ENCODE data around the gene CNTROB.

Gene CNTROB

GRCh38 chr17:7903154-7904103 is 28.6 kb upstream of the CNTROB start:
- H3K36me3 ChIP-seq (ENCODE audit: insufficient read depth), result no peaks in the 10 kb centered on the region

DNA sequence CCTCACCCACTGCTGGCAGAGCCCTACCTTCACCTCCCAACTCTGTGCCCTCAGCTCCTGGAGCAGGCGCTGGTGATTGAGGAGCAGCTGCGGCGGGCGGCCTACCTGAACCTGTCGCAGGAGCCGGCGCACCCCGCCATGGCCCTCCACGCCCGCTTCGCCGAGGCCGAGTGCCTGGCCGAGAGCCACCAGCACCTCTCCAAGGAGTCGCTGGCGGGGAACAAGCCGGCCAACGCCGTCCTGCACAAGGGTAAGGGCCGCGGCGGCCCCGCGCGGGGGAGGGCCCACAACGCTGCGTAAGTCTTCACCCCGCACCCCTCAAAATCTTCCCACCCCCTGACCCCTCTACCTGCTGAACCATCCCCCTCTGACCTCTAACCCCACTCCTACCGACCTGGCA is 22.9 kb upstream of the CNTROB start:
- H3K27me3 ChIP-seq (ENCODE audit: insufficient read depth, low read depth), result no peaks in the 10 kb centered on the region
- no peak overlapping the region for H3K9ac ChIP-seq
- no peak overlapping the region for H3K4me2 ChIP-seq
- no peaks in the 10 kb centered on the region for H3K4me1 ChIP-seq (ENCODE audit: low read depth, poor library complexity, severe bottlenecking)
- no peak overlapping the region for H3K27ac ChIP-seq
- no peaks in the 10 kb centered on the region for H4K20me1 ChIP-seq (ENCODE audit: insufficient read depth)
- H3K4me3 ChIP-seq (IDR thresholded peaks at IDR 0.05; ENCODE audit: insufficient read depth, low read depth, low read length), result no peak overlapping the region
- H3K36me3 ChIP-seq (ENCODE audit: insufficient read depth), result no peaks in the 10 kb centered on the region
- no peak overlapping the region for H2AFZ ChIP-seq (ENCODE audit: low read depth)
- no peaks in the 10 kb centered on the region for H3K79me2 ChIP-seq (ENCODE audit: insufficient read depth, low read depth)
- TF ChIP-seq CTCF (conservative IDR thresholded peaks at IDR 0.05; ENCODE audit: low read depth, low read length), result no peak

More at GRCh38 chr17:7903154-7904103, 28.6 kb upstream of the CNTROB start:
- H3K27ac ChIP-seq, result no peak overlapping the region
- no peak overlapping the region for H2AFZ ChIP-seq (ENCODE audit: low read depth)
- TF ChIP-seq CTCF (conservative IDR thresholded peaks at IDR 0.05; ENCODE audit: low read depth, low read length), result no peak
- H3K9ac ChIP-seq, result no peak overlapping the region
- H3K4me2 ChIP-seq, result no peak overlapping the region
- H3K4me1 ChIP-seq (ENCODE audit: low read depth, poor library complexity, severe bottlenecking), result no peaks in the 10 kb centered on the region
- no peak overlapping the region for H3K4me3 ChIP-seq (IDR thresholded peaks at IDR 0.05; ENCODE audit: insufficient read depth, low read depth, low read length)
- H4K20me1 ChIP-seq (ENCODE audit: insufficient read depth), result no peaks in the 10 kb centered on the region
- H3K27me3 ChIP-seq (ENCODE audit: insufficient read depth, low read depth), result no peaks in the 10 kb centered on the region
- no peaks in the 10 kb centered on the region for H3K79me2 ChIP-seq (ENCODE audit: insufficient read depth, low read depth)

GRCh38 chr17:7910281-7910680 is 21.7 kb upstream of the CNTROB start:
- TF ChIP-seq CTCF (conservative IDR thresholded peaks at IDR 0.05; ENCODE audit: low read depth, low read length), result no peak
- no peak overlapping the region for H2AFZ ChIP-seq (ENCODE audit: low read depth)
- no peaks in the 10 kb centered on the region for H3K79me2 ChIP-seq (ENCODE audit: insufficient read depth, low read depth)
- H3K9ac ChIP-seq, result no peak overlapping the region
- no peaks in the 10 kb centered on the region for H4K20me1 ChIP-seq (ENCODE audit: insufficient read depth)
- H3K27me3 ChIP-seq (ENCODE audit: insufficient read depth, low read depth), result no peaks in the 10 kb centered on the region
- no peak overlapping the region for H3K4me2 ChIP-seq
- no peaks in the 10 kb centered on the region for H3K4me1 ChIP-seq (ENCODE audit: low read depth, poor library complexity, severe bottlenecking)
- no peaks in the 10 kb centered on the region for H3K36me3 ChIP-seq (ENCODE audit: insufficient read depth)
- no peak overlapping the region for H3K27ac ChIP-seq
- no peak overlapping the region for H3K4me3 ChIP-seq (IDR thresholded peaks at IDR 0.05; ENCODE audit: insufficient read depth, low read depth, low read length)

DNA sequence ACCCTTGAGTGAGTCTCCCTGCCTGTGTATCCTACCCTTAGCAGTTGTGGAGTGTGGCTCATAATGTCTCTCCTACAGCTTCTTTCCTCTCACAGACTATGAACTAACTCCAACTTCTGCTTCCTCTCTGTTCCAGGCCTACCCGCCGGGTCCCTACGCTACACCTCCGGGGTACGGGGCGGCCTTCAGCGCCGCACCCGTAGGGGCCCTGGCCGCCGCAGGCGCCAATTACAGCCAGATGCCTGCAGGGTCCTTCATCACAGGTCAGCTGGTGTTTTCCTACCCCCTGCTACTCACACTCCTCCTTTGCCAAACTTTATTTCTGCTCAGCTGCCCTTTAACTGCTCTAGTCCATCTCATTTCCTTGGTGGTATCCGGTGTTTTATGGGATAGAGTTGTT is 21.3 kb upstream of the CNTROB start:
- H3K36me3 ChIP-seq (ENCODE audit: insufficient read depth), result no peaks in the 10 kb centered on the region
- no peaks in the 10 kb centered on the region for H4K20me1 ChIP-seq (ENCODE audit: insufficient read depth)
- no peak for TF ChIP-seq CTCF (conservative IDR thresholded peaks at IDR 0.05; ENCODE audit: low read depth, low read length)

More for the DNA sequence above, 21.3 kb upstream of the CNTROB start:
- Histone ChIP-seq H3K79me2 (ENCODE audit: insufficient read depth, low read depth) (no peaks in the 10 kb centered on the region), H3K9ac (no peak overlapping the region), H2AFZ (ENCODE audit: low read depth) (no peak overlapping the region), H3K4me1 (ENCODE audit: low read depth, poor library complexity, severe bottlenecking) (no peaks in the 10 kb centered on the region), H3K27me3 (ENCODE audit: insufficient read depth, low read depth) (no peaks in the 10 kb centered on the region), H3K4me2 (no peak overlapping the region), H3K27ac (no peak overlapping the region), H3K4me3 (IDR thresholded peaks at IDR 0.05; ENCODE audit: insufficient read depth, low read depth, low read length) (no peak overlapping the region)

All from KMS-11 (cell line).